ENCODE measurements around the gene TCFL5. TPM values are rescaled to one million over a fixed set of nuclear protein-coding genes. Genes with fewer than 3 reads are reported as not detected.

TCFL5 gene
- total and polyA plus RNA-seq, 10 of the 15 experiments (the other 5 are each of a cell fraction or from before 2014, with no cell fraction given) = 0.48 to 8.1 (median 3.8) TPM

- TF ChIP-seq ZNF384 (IDR thresholded peaks at IDR 0.05; ENCODE audit: borderline replicate concordance, low read depth, low read length) (no peak), PAX5 (IDR thresholded peaks at IDR 0.05; ENCODE audit: borderline replicate concordance, low read depth, low read length) (no peak), CEBPB (IDR thresholded peaks at IDR 0.05; ENCODE audit: borderline replicate concordance in 1 of 2, low read depth in 2 of 2, low read length in 2 of 2) (no peak)
Observed at GRCh38 chr20:62800314-62801259, 61.0 kb downstream of the TCFL5 start (continued).

DNA sequence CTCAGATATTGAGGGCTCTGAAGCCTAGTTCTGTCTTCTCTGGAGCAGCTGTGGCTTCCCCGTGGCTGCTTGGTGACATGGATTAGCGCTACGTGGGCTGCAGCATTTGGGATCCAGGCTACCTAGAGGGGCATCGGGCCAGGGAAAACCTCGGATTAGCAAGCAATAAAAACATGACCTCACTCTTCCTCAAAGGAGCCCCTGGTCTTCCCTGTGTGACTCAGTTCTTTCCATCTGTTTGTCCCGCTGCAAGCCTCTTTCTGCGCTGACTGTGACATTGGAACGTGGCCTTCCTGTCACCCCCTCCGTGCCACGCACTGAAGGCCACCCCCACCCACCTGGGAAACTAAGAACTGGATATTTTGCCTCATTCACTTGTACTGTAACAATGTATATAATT is 61.7 kb downstream of the TCFL5 start:
- SMC1A ChIA-PET (ENCODE audit: uncharacterized antibody, unreplicated experiment) = no interaction called here
- Histone ChIP-seq H3K27me3 (replicated peaks in 1 of 2; ENCODE audit: control insufficient read depth in 2 of 2, insufficient read depth in 2 of 2, low read length in 1 of 2) (no peaks in the 10 kb centered on the region), H2AFZ (ENCODE audit: control insufficient read depth, low read depth, low read length) (no peak overlapping the region), H3K9ac (ENCODE audit: control insufficient read depth, insufficient read depth, low read length) (no peak overlapping the region), H4K20me1 (ENCODE audit: control insufficient read depth, insufficient read depth) (no peaks in the 10 kb centered on the region), H3K27ac (ENCODE audit: control insufficient read depth, insufficient read depth) (no peak overlapping the region), H3K4me3 (no peak overlapping the region), H3K4me2 (ENCODE audit: control insufficient read depth, insufficient read depth) (no peak overlapping the region), H3K36me3 (ENCODE audit: control insufficient read depth in 2 of 2, insufficient read depth in 2 of 2, low read length in 1 of 2) (peaks cover 5 to 11% of the 10 kb centered on the region in 2 experiments), H3K9me3 (replicated peaks; ENCODE audit: control insufficient read depth, insufficient read depth, low read length) (no peaks in the 10 kb centered on the region), H3K79me2 (ENCODE audit: control insufficient read depth, insufficient read depth, low read length) (peaks cover 7% of the 10 kb centered on the region), H3K4me1 (ENCODE audit: control insufficient read depth, insufficient read depth, low read length) (peaks cover 10% of the 10 kb centered on the region)
- TF ChIP-seq, protein P1, sequence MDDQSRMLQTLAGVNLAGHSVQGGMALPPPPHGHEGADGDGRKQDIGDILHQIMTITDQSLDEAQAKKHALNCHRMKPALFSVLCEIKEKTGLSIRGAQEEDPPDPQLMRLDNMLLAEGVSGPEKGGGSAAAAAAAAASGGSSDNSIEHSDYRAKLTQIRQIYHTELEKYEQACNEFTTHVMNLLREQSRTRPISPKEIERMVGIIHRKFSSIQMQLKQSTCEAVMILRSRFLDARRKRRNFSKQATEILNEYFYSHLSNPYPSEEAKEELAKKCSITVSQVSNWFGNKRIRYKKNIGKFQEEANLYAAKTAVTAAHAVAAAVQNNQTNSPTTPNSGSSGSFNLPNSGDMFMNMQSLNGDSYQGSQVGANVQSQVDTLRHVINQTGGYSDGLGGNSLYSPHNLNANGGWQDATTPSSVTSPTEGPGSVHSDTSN (IDR thresholded peaks at IDR 0.05; ENCODE audit: insufficient replicate concordance, low read depth, low read length) = no peak
- TF ChIP-seq EP300 (IDR thresholded peaks at IDR 0.05; ENCODE audit: borderline replicate concordance in 1 of 2, control insufficient read depth in 1 of 2, low read depth in 2 of 2, low read length in 2 of 2) (no peak), NR2C1 (IDR thresholded peaks at IDR 0.05) (no peak), CBX5 (IDR thresholded peaks at IDR 0.05; ENCODE audit: low read depth) (no peak), MTA3 (IDR thresholded peaks at IDR 0.05; ENCODE audit: borderline replicate concordance, low read length) (no peak), FOXM1 (IDR thresholded peaks at IDR 0.05; ENCODE audit: low read depth, low read length) (no peak)
- BruUV-seq (replicated peaks) = no TSS peak
- no peak for ATAC-seq
- no peak for FAIRE-seq
- POLR2A ChIA-PET = no interaction called here
- in situ Hi-C loops (cut with MboI) = loop anchor here (10.0 kb wide), 1 partner anchor 145 kb away; no protein-coding TSS in a partner anchor
- CTCF ChIA-PET = no interaction called here
- RAD21 ChIA-PET (ENCODE audit: unreplicated experiment) = no interaction called here
- DNase-seq (ENCODE audit: low read depth, low spot score) = no peak
- intact Hi-C loops (cut with micrococcal nuclease; ENCODE audit: unreplicated experiment) = no loop called here
- 89% methylated on average over 10 of the region's 10 CpGs for WGBS (ENCODE audit: insufficient coverage, insufficient replicate concordance, low lambda C conversion rate, missing lambda C conversion rate)
